UCSD-AML1 (cell line): Measurements from ENCODE around the gene DIP2B.

Experiments
- DNase-seq: peaks from one replicate; lab custom pipeline; 2025; ENCODE audit not compliant: unreplicated experiment; lab: John Stamatoyannopoulos, UW

The DIP2B gene

GRCh38 chr12:50574601-50575348, 70.0 kb downstream of the DIP2B start:
- DNase-seq, result no peak

- DNase-seq, result no peak
These were observed 75.0 kb downstream of the DIP2B start for GRCh38 chr12:50579757-50580267.

- no peak for DNase-seq
These were observed 75.7 kb downstream of the DIP2B start for GRCh38 chr12:50580436-50580835.

GRCh38 chr12:50581226-50582184, 76.7 kb downstream of the DIP2B start:
- DNase-seq, result no peak

GRCh38 chr12:50584135-50584534, 79.3 kb downstream of the DIP2B start:
- no peak for DNase-seq

- no peak for DNase-seq
These were observed 85.1 kb downstream of the DIP2B start for GRCh38 chr12:50589650-50590435.

- no peak for DNase-seq
These were observed 86.1 kb downstream of the DIP2B start for GRCh38 chr12:50590869-50591268.

DNA sequence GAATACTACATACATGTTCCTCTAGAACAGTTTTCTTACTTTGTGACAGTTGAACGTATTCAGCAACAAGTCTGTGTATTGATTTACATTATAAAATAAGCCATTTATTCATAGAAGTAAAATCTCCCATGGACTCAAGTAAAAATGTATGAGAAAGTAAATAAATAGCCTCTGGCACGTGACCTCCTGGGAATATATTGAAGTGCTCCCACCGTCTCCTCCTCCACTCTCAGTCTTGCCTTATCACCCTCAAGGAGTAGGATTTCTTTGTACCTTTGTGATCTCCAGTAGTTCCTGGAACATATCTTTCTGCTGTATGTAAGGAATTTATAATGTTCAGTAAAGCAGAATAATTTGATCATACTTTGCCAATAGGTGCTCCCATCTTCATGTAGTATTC, 90.9 kb downstream of the DIP2B start:
- no peak for DNase-seq

GRCh38 chr12:50597200-50598195, 92.7 kb downstream of the DIP2B start:
- peak; percentile 25 for DNase-seq

GRCh38 chr12:50598321-50598862, 93.6 kb downstream of the DIP2B start:
- DNase-seq, result no peak

- no peak for DNase-seq
These were observed 94.7 kb downstream of the DIP2B start for GRCh38 chr12:50599366-50600095.

DNA sequence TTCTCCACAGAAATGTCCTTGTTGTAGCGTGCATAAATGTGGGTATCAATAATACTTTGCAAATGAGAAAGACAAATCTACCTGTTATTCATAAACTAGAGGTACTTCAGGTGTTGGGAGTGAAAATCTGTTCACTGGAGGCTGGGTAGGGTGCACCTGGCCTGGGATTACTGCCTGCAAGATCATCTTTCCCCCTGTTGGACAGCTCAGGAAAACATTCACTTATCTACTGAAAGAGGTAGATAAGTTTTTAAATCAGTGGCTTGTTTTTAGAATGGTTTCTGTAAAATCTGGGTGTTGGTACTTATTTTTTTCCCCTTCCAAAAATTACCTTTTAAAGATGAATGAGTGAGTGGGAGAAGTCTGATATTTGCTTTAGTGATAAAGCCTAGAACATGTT, 95.6 kb downstream of the DIP2B start:
- DNase-seq, result no peak

GRCh38 chr12:50603817-50604639, 99.2 kb downstream of the DIP2B start:
- DNase-seq, result no peak

DNA sequence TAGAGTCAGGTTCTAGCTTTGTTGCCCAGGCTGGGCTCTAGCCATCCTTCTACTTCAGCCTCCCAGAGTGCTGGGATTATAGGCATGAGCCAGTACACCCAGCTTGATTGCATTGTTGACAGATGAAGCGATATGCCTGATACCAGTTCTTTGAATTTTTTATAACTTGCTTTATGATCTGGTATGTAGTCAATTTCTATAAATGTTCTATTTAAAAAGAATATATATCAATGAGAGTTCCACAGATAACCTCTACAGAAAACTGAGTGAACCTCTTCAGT, 99.8 kb downstream of the DIP2B start:
- DNase-seq, result no peak

- no peak for DNase-seq
These were observed 102.0 kb downstream of the DIP2B start for GRCh38 chr12:50606675-50607375.

DNA sequence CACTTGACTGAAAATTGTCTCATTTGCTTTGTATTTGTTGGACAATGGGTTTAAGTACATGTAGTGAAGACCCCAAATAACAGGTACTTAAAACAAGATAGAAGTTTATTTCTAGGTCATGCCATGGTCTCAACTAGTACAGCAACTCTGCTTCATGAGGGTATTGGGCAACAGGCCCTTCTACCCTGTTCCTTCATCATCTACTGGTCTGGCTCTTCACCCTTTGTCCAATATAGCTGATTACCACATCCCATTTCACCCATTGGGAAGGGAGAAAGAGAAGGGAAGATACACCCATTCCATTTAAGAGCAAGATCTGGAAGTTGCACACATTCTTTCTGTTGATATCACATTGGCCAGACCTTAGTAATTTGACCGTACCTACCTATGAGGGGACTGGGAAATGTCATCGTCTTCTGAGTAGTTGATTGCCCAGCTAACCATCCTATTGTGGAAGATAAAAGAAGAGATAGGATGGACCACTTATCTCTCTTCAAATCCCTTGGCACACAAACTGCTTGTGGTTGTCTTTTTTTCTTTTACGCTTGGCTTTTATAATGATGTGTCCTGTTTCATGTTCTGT, 104.6 kb downstream of the DIP2B start:
- no peak for DNase-seq

DNA sequence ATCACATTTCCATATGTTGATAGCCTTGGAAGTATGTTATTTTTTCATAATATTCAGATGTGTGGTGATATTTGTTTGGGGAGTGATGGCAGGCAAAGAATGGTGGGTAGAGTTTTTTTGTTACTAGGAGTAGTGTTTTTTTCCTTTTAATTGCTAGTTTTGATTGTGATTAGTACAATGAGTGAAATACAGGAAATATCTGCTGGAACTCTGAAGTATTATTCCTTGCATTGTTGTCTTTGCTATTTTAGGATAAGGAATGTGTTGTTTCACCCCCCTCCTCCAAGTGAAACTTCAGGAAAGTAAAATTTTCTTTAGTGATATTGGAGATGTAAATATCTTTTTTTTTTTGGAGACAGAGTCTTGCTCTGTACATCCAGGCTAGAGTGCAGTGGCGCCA, 105.4 kb downstream of the DIP2B start:
- DNase-seq, result no peak
